ENCODE results near the gene TMEM134.

The TMEM134 gene

GRCh38 chr11:67428052-67429001, 40.7 kb downstream of the TMEM134 start, which contains the start of gene RPS6KB2:
TSS of gene RPS6KB2 (plus strand) at chr11:67428494. CDS start at chr11:67428546, 52 bp downstream.
- peak within 1 kb of the TSS; percentile 94 for H3K4me3 ChIP-seq (ENCODE audit: low read depth, low read length)

GRCh38 chr11:67427364-67427859, 41.6 kb downstream of the TMEM134 start:
- peak overlapping the region; percentile 94 for H3K4me3 ChIP-seq (ENCODE audit: low read depth, low read length)

GRCh38 chr11:67423891-67424613, 45.0 kb downstream of the TMEM134 start:
- no peak overlapping the region for H3K4me3 ChIP-seq (ENCODE audit: low read depth, low read length)

GRCh38 chr11:67423466-67423865, 45.6 kb downstream of the TMEM134 start:
- no peak overlapping the region for H3K4me3 ChIP-seq (ENCODE audit: low read depth, low read length)

- no peak overlapping the region for H3K4me3 ChIP-seq (ENCODE audit: low read depth, low read length)
Observed at GRCh38 chr11:67422891-67423290, 46.2 kb downstream of the TMEM134 start.

GRCh38 chr11:67421430-67422031, 47.5 kb downstream of the TMEM134 start:
- no peak overlapping the region for H3K4me3 ChIP-seq (ENCODE audit: low read depth, low read length)

- H3K4me3 ChIP-seq (ENCODE audit: low read depth, low read length) = peak overlapping the region; percentile 50
Observed at GRCh38 chr11:67420646-67421429, 48.2 kb downstream of the TMEM134 start.

- peak overlapping the region; percentile 50 for H3K4me3 ChIP-seq (ENCODE audit: low read depth, low read length)
Observed at GRCh38 chr11:67420147-67420645, 48.9 kb downstream of the TMEM134 start.

- no peak overlapping the region for H3K4me3 ChIP-seq (ENCODE audit: low read depth, low read length)
Observed at GRCh38 chr11:67419325-67420049, 49.6 kb downstream of the TMEM134 start.

- no peak overlapping the region for H3K4me3 ChIP-seq (ENCODE audit: low read depth, low read length)
Observed at GRCh38 chr11:67418476-67419281, 50.4 kb downstream of the TMEM134 start.

GRCh38 chr11:67417425-67417824, 51.6 kb downstream of the TMEM134 start:
- no peak overlapping the region for H3K4me3 ChIP-seq (ENCODE audit: low read depth, low read length)

- no peak overlapping the region for H3K4me3 ChIP-seq (ENCODE audit: low read depth, low read length)
Observed at GRCh38 chr11:67416416-67417335, 52.4 kb downstream of the TMEM134 start.

GRCh38 chr11:67415501-67416304, 53.3 kb downstream of the TMEM134 start, which contains the start of gene CARNS1:
TSS of gene CARNS1 (plus strand) at chr11:67415678. CDS start at chr11:67416200, 522 bp downstream.
- H3K4me3 ChIP-seq (ENCODE audit: low read depth, low read length) = peak within 1 kb of the TSS; percentile 43

GRCh38 chr11:67413266-67413849, 55.7 kb downstream of the TMEM134 start:
- H3K4me3 ChIP-seq (ENCODE audit: low read depth, low read length) = no peak overlapping the region

GRCh38 chr11:67412495-67413179, 56.4 kb downstream of the TMEM134 start:
- H3K4me3 ChIP-seq (ENCODE audit: low read depth, low read length) = no peak overlapping the region

- no peak overlapping the region for H3K4me3 ChIP-seq (ENCODE audit: low read depth, low read length)
Observed at GRCh38 chr11:67411785-67412152, 57.3 kb downstream of the TMEM134 start.
